ENCODE data around the gene CACNA1F. TPM values are rescaled to one million over a fixed set of nuclear protein-coding genes. Genes with fewer than 3 reads are reported as not detected.

The CACNA1F gene
- total and polyA plus RNA-seq, 10 of the 15 experiments (the other 5 are each of a cell fraction or from before 2014, with no cell fraction given), result 0.01 to 0.32 (median 0.05) TPM; not detected in 5

DNA sequence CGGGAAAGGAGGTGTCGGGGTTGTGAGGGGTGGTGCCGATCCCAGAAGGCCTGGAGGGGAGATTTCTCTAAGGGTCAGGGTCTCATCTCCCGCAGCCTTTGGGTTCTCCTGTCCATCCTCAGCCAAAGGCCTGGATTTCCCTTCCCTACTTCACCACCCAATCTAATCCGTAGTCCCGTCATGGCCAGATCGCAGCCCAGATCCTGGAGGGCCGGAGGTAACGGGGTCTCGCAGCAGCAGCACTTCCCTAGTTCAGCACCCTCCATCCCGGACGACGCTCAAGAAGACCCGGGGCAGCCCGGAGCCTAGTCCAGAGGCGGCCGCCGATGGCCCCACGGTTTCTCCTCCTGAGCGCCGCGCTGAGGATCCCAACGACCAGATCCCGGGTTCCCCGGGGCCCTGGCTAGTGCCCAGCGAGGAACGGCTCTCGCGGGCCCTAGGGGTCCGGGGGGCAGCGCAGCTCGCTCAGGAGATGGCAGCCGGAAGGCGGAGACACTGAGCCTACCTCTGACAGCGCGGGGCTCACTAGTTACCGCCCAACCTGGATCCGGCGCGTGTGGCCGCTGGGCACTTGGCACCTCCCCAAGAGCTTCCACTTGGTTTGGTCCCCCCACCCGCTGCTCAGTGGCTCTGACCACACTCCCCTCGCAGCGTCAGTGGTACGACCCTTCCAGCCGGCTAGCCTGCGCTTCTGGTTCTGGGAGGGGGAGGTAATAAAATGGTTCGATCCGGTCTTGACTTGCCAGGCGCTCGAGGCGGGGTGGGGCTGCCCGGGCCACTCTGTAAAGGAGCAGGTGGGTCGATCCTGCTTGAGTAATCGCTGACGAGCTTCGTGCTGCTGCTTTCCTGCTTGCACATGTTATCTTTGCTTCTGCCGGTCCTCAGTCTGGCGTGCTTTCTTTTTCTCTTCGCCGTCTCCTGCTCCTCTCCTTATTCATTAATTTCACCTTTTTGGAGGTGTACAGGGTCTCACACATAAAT is 66.9 kb downstream of the CACNA1F start:
- Histone ChIP-seq H3K79me2 (ENCODE audit: control insufficient read depth, insufficient read depth, low read length) (no peaks in the 10 kb centered on the region), H3K4me2 (ENCODE audit: control insufficient read depth, insufficient read depth) (peak overlapping the region; percentile 81), H3K4me3 (peak overlapping the region; percentile 37; the same call in 1 of the 2 replicates), H4K20me1 (ENCODE audit: control insufficient read depth, insufficient read depth) (no peaks in the 10 kb centered on the region), H3K9ac (ENCODE audit: control insufficient read depth, insufficient read depth, low read length) (peak overlapping the region; percentile 24; the same call in 1 of the 2 replicates), H3K9me3 (replicated peaks; ENCODE audit: control insufficient read depth, insufficient read depth, low read length) (no peaks in the 10 kb centered on the region; the same call in 2 of the 3 replicates), H3K36me3 (ENCODE audit: control insufficient read depth in 2 of 2, insufficient read depth in 2 of 2, low read length in 1 of 2) (no peaks in the 10 kb centered on the region), H3K27ac (ENCODE audit: control insufficient read depth, insufficient read depth) (peak overlapping the region; percentile 78), H3K4me1 (ENCODE audit: control insufficient read depth, insufficient read depth, low read length) (peaks cover 9% of the 10 kb centered on the region), H2AFZ (ENCODE audit: control insufficient read depth, low read depth, low read length) (peak overlapping the region; percentile 11), H3K27me3 (replicated peaks in 1 of 2; ENCODE audit: control insufficient read depth in 2 of 2, insufficient read depth in 2 of 2, low read length in 1 of 2) (no peaks in the 10 kb centered on the region)
- DNase-seq (ENCODE audit: low read depth, low spot score) (peak; percentile 60), ATAC-seq (peak; percentile 73), FAIRE-seq (no peak)
- POLR2A ChIA-PET, result interaction anchor here (0.8 to 5.0 kb wide), 5 partner anchors 11 to 103 kb away, joined by 5 to 28 read pairs (median 7); partner anchors contain the start of genes PPP1R3F and PRICKLE3
- intact Hi-C loops (cut with micrococcal nuclease; ENCODE audit: unreplicated experiment), result loop anchor here (2.0 kb wide), 2 partner anchors 25 to 43 kb away; partner anchors contain the start of gene GPKOW
- RAD21 ChIA-PET (ENCODE audit: unreplicated experiment), result interaction anchor here (1.1 to 4.6 kb wide), 5 partner anchors 10 to 43 kb away, joined by 4 to 26 read pairs (median 7); no protein-coding TSS in a partner anchor
- 29% methylated on average over 60 of the region's 61 CpGs for WGBS (ENCODE audit: insufficient coverage, insufficient replicate concordance, low lambda C conversion rate, missing lambda C conversion rate)
- SMC1A ChIA-PET (ENCODE audit: uncharacterized antibody, unreplicated experiment), result interaction anchor here (1.0 to 3.2 kb wide), 6 partner anchors 8 to 103 kb away, joined by 3 to 14 read pairs (median 6); no protein-coding TSS in a partner anchor
- in situ Hi-C loops (cut with MboI), result no loop called here
- BruUV-seq (replicated peaks), result no TSS peak
- CTCF ChIA-PET, result interaction anchor here (0.6 to 5.2 kb wide), 6 partner anchors 11 to 405 kb away, joined by 3 to 57 read pairs (median 17); partner anchors contain the start of gene PRICKLE3
- no peak for TF ChIP-seq CEBPB (IDR thresholded peaks at IDR 0.05; ENCODE audit: borderline replicate concordance in 1 of 2, low read depth in 2 of 2, low read length in 2 of 2)
- no peak for TF ChIP-seq SRF (IDR thresholded peaks at IDR 0.05; ENCODE audit: low read depth in 2 of 2, low read length in 2 of 2)
- peak; percentile 97 for TF ChIP-seq KLF5 (IDR thresholded peaks at IDR 0.05; ENCODE audit: partially characterized antibody)
- TF ChIP-seq, protein P1, sequence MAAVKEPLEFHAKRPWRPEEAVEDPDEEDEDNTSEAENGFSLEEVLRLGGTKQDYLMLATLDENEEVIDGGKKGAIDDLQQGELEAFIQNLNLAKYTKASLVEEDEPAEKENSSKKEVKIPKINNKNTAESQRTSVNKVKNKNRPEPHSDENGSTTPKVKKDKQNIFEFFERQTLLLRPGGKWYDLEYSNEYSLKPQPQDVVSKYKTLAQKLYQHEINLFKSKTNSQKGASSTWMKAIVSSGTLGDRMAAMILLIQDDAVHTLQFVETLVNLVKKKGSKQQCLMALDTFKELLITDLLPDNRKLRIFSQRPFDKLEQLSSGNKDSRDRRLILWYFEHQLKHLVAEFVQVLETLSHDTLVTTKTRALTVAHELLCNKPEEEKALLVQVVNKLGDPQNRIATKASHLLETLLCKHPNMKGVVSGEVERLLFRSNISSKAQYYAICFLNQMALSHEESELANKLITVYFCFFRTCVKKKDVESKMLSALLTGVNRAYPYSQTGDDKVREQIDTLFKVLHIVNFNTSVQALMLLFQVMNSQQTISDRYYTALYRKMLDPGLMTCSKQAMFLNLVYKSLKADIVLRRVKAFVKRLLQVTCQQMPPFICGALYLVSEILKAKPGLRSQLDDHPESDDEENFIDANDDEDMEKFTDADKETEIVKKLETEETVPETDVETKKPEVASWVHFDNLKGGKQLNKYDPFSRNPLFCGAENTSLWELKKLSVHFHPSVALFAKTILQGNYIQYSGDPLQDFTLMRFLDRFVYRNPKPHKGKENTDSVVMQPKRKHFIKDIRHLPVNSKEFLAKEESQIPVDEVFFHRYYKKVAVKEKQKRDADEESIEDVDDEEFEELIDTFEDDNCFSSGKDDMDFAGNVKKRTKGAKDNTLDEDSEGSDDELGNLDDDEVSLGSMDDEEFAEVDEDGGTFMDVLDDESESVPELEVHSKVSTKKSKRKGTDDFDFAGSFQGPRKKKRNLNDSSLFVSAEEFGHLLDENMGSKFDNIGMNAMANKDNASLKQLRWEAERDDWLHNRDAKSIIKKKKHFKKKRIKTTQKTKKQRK (IDR thresholded peaks at IDR 0.05; ENCODE audit: low read depth, low read length), result no peak
- peak; percentile 9 to 41 (median 41); a peak in 2 of 6 replicates for TF ChIP-seq CTCF (IDR thresholded peaks at IDR 0.05 in 2 of 3, conservative IDR thresholded peaks at IDR 0.05 in 1 of 3; ENCODE audit: control insufficient read depth in 2 of 3, extremely low read depth in 1 of 3, insufficient read depth in 1 of 3, low read depth in 3 of 3, low read length in 3 of 3)
- no peak for TF ChIP-seq SIN3A (IDR thresholded peaks at IDR 0.05; ENCODE audit: low read depth, low read length)
- TF ChIP-seq RUNX3 (IDR thresholded peaks at IDR 0.05; ENCODE audit: low read length), result peak; percentile 35; the same call in 1 of the 2 replicates
- TF ChIP-seq ETV6 (conservative IDR thresholded peaks at IDR 0.05 in 1 of 2, IDR thresholded peaks at IDR 0.05 in 1 of 2; ENCODE audit: borderline replicate concordance in 1 of 2, low read depth in 1 of 2), result peak in 1 of 2 experiments; percentile 6; a peak in 1 of 4 replicates
- no peak for TF ChIP-seq JUNB (IDR thresholded peaks at IDR 0.05)
- peak; percentile 88 to 89 for TF ChIP-seq BHLHE40 (IDR thresholded peaks at IDR 0.05; ENCODE audit: borderline replicate concordance in 1 of 2, low read depth in 2 of 2, low read length in 1 of 2)
- no peak for TF ChIP-seq HDAC6 (IDR thresholded peaks at IDR 0.05; ENCODE audit: unreplicated experiment)
- TF ChIP-seq SP1 (IDR thresholded peaks at IDR 0.05; ENCODE audit: low read depth, low read length), result no peak
- peak; percentile 95 for TF ChIP-seq FOXK2 (IDR thresholded peaks at IDR 0.05)
- TF ChIP-seq MAX (IDR thresholded peaks at IDR 0.05; ENCODE audit: low read depth, low read length), result no peak
- peak; percentile 95 for TF ChIP-seq JUND (IDR thresholded peaks at IDR 0.05; ENCODE audit: low read depth, low read length)

Data from GM12878 (cell line).